ENCODE results near the gene DKK3.

The DKK3 gene

GRCh38 chr11:11973866-11974265 is 34.6 kb downstream of the DKK3 start (continued):
- no peak for TF ChIP-seq BACH2 (CRISPR knock-in tag; IDR thresholded peaks at IDR 0.05; ENCODE audit: borderline replicate concordance)
- TF ChIP-seq ESRRG (CRISPR knock-in tag; IDR thresholded peaks at IDR 0.05): no peak

DNA sequence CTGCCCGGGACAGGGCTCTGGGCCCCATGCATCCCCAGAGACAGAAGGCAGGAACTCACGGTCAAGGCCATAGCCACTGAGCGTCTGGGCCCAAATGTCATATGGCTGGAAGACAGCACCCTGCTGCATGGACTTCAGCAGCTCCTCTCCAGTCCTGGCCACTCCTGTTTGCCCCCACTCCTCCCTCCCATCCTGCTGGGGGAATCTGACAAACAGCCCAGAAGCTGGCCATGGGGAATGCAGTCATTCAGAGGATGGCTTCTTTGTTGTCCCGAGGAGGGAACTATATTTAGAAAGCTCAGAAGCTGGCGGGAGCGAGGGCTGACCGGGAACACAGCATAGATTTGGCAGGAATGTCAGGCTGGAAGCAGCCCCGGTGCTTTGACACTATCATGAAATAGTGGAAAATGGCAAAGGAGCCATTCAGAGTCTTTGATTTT is 35.0 kb downstream of the DKK3 start:
- TF ChIP-seq, protein P1, sequence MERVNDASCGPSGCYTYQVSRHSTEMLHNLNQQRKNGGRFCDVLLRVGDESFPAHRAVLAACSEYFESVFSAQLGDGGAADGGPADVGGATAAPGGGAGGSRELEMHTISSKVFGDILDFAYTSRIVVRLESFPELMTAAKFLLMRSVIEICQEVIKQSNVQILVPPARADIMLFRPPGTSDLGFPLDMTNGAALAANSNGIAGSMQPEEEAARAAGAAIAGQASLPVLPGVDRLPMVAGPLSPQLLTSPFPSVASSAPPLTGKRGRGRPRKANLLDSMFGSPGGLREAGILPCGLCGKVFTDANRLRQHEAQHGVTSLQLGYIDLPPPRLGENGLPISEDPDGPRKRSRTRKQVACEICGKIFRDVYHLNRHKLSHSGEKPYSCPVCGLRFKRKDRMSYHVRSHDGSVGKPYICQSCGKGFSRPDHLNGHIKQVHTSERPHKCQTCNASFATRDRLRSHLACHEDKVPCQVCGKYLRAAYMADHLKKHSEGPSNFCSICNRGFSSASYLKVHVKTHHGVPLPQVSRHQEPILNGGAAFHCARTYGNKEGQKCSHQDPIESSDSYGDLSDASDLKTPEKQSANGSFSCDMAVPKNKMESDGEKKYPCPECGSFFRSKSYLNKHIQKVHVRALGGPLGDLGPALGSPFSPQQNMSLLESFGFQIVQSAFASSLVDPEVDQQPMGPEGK (CRISPR knock-in tag; IDR thresholded peaks at IDR 0.05; ENCODE audit: borderline replicate concordance): no peak
- TF ChIP-seq ZFP3 (CRISPR knock-in tag; IDR thresholded peaks at IDR 0.05): no peak
- TF ChIP-seq RARB (CRISPR knock-in tag; IDR thresholded peaks at IDR 0.05): no peak
- TF ChIP-seq TSHZ2 (CRISPR knock-in tag; IDR thresholded peaks at IDR 0.05): no peak
- TF ChIP-seq ISL1 (CRISPR knock-in tag; IDR thresholded peaks at IDR 0.05): no peak
- no peak for TF ChIP-seq OSR1 (CRISPR knock-in tag; IDR thresholded peaks at IDR 0.05)
- peak; percentile 33 for ATAC-seq

DNA sequence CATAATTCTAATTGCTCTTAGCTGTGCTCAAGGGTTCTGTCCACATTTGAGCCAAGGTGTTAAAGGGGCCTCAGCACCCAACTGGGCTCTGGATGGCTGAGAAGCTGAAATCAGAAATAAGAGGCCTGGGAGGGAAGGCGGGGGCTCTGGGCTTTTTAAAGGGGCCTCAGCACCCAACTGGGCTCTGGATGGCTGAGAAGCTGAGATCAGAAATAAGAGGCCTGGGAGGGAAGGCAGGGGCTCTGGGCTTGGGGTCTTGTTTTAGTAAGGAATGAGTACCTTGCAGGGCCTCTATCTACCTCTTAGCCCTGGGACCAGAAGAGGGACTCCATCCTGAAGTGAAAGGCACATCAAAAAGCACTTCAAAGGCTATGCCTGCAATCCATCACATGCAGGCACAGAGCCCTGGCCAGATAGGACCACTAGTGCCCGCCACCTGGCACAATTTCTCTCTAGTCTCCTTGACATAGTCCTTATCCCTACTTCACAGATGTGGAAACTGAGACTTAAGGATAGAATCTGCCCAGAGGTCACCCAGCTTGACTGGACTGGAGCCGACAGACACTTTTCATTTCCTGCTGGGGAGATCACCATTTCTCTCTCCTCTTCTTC is 35.6 kb downstream of the DKK3 start:
- TF ChIP-seq CSDC2 (CRISPR knock-in tag; IDR thresholded peaks at IDR 0.05) (no peak), ZNF8 (CRISPR knock-in tag; IDR thresholded peaks at IDR 0.05) (no peak), CREB5 (CRISPR knock-in tag; IDR thresholded peaks at IDR 0.05; ENCODE audit: low read depth) (no peak), ZNF70 (CRISPR knock-in tag; IDR thresholded peaks at IDR 0.05) (no peak), POU6F1 (CRISPR knock-in tag; IDR thresholded peaks at IDR 0.05; ENCODE audit: borderline replicate concordance, low read depth) (no peak), ESRRG (CRISPR knock-in tag; IDR thresholded peaks at IDR 0.05) (no peak), ZFP3 (CRISPR knock-in tag; IDR thresholded peaks at IDR 0.05) (no peak), OSR1 (CRISPR knock-in tag; IDR thresholded peaks at IDR 0.05) (no peak), ISL1 (CRISPR knock-in tag; IDR thresholded peaks at IDR 0.05) (no peak), ARNTL (CRISPR knock-in tag; IDR thresholded peaks at IDR 0.05; ENCODE audit: borderline replicate concordance, low read depth) (no peak), RARB (CRISPR knock-in tag; IDR thresholded peaks at IDR 0.05) (no peak), PPARA (CRISPR knock-in tag; IDR thresholded peaks at IDR 0.05; ENCODE audit: borderline replicate concordance) (no peak), ZNF565 (CRISPR knock-in tag; conservative IDR thresholded peaks at IDR 0.05; ENCODE audit: low read depth) (no peak)
- TF ChIP-seq, protein P2, sequence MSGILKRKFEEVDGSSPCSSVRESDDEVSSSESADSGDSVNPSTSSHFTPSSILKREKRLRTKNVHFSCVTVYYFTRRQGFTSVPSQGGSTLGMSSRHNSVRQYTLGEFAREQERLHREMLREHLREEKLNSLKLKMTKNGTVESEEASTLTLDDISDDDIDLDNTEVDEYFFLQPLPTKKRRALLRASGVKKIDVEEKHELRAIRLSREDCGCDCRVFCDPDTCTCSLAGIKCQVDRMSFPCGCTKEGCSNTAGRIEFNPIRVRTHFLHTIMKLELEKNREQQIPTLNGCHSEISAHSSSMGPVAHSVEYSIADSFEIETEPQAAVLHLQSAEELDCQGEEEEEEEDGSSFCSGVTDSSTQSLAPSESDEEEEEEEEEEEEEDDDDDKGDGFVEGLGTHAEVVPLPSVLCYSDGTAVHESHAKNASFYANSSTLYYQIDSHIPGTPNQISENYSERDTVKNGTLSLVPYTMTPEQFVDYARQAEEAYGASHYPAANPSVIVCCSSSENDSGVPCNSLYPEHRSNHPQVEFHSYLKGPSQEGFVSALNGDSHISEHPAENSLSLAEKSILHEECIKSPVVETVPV (CRISPR knock-in tag; IDR thresholded peaks at IDR 0.05): no peak
- TF ChIP-seq, protein P1 (CRISPR knock-in tag; IDR thresholded peaks at IDR 0.05; ENCODE audit: borderline replicate concordance): no peak
- ATAC-seq: no peak

Measured in SK-N-SH treated with all-trans-retinoic acid at 6 μM for 48 hours (cell line).